ENCODE measurements around the gene NKX1-1.

GRCh38 chr4:1418494-1419285, 12.4 kb upstream of the NKX1-1 start:
- TF ChIP-seq, protein P1, sequence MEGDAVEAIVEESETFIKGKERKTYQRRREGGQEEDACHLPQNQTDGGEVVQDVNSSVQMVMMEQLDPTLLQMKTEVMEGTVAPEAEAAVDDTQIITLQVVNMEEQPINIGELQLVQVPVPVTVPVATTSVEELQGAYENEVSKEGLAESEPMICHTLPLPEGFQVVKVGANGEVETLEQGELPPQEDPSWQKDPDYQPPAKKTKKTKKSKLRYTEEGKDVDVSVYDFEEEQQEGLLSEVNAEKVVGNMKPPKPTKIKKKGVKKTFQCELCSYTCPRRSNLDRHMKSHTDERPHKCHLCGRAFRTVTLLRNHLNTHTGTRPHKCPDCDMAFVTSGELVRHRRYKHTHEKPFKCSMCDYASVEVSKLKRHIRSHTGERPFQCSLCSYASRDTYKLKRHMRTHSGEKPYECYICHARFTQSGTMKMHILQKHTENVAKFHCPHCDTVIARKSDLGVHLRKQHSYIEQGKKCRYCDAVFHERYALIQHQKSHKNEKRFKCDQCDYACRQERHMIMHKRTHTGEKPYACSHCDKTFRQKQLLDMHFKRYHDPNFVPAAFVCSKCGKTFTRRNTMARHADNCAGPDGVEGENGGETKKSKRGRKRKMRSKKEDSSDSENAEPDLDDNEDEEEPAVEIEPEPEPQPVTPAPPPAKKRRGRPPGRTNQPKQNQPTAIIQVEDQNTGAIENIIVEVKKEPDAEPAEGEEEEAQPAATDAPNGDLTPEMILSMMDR (conservative IDR thresholded peaks at IDR 0.05; ENCODE audit: low read depth in 2 of 2) = no peak
- TF ChIP-seq REST (IDR thresholded peaks at IDR 0.05; ENCODE audit: unreplicated experiment) (no peak), CREB1 (CRISPR knock-in tag; IDR thresholded peaks at IDR 0.05; ENCODE audit: low read depth) (no peak), EZH2phosphoT487 (IDR thresholded peaks at IDR 0.05; ENCODE audit: unreplicated experiment) (no peak)
